Prostate gland (tissue), 2 donors: ENCODE results near the gene RFNG. TPM values are rescaled to one million over a fixed set of nuclear protein-coding genes. Genes with fewer than 3 reads are reported as not detected.

ENCODE experiments used
- DNase-seq: peaks from one replicate; pipeline ENCODE4 v3.0.0-alpha.2; 2019; ENCODE audit warnings: low spot score
- H3K27ac ChIP-seq, 2 donors: fragments of 200-600 bp; sonication (generic); 2 replicates each; pipeline ENCODE4 v1.5.1; 2017 to 2019
- H3K27me3 ChIP-seq: fragments of 200-600 bp; sonication (generic); replicated peaks from 2 replicates; pipeline ENCODE4 v1.5.1; 2019; ENCODE audit not compliant: insufficient read depth
- H3K36me3 ChIP-seq, 2 donors: fragments of 200-600 bp; sonication (generic); 1 replicate in 1 of 2; 2 replicates in 1 of 2; pipeline versions ENCODE4 v1.5.1 to v1.8.1; 2017 to 2019
- H3K4me1 ChIP-seq: fragments of 200-600 bp; sonication (generic); replicated peaks from 2 replicates; pipeline ENCODE4 v1.5.1; 2019
- H3K4me3 ChIP-seq, 2 donors: fragments of 200-600 bp; sonication (generic); 2 replicates each; pipeline ENCODE4 v1.5.1; 2017 to 2019
- H3K9me3 ChIP-seq: fragments of 200-600 bp; sonication (generic); 2 replicates; pipeline ENCODE4 v1.5.1; 2017
- CTCF ChIP-seq, 4 experiments: fragments of 200-600 bp in 2 of 4; fragments of 450-650 bp in 2 of 4; sonication (generic) in 2 of 4; IDR thresholded peaks; 1 replicate in 3 of 4; 2 replicates in 1 of 4; pipeline ENCODE4 v1.5.1; 2016 to 2019; ENCODE audit warnings: antibody characterized with exemption in 4 of 4, mild to moderate bottlenecking in 2 of 4, moderate library complexity in 2 of 4
- POLR2A ChIP-seq: fragments of 450-650 bp; IDR thresholded peaks from one replicate; pipeline ENCODE4 v1.6.1; 2016; ENCODE audit warnings: antibody characterized with exemption, mild to moderate bottlenecking
- POLR2AphosphoS5 ChIP-seq: sonication (generic); formaldehyde crosslinking; IDR thresholded peaks from one replicate; pipeline ENCODE4 v1.6.1; 2017; ENCODE audit warnings: antibody characterized with exemption
- WGBS: methylation state at CpG from one replicate; pipeline ENCODE4 v1.1.5; 2018; 5-methylcytosine and 5-hydroxymethylcytosine counted together
- intact Hi-C: fragments of 100-400 bp; cut with DNase I; formaldehyde crosslinking; loops from one replicate; pipeline ENCODE4 v1.14.2; 2022
- total RNA-seq, 2 donors: library from RNA; depleted of rRNA; stranded (reverse); fragments of >200 nt; gene quantifications; one replicate each; pipeline ENCODE4 v1.1.0, GENCODE V29; 2016

Gene RFNG
- total RNA-seq, 2 donors from 2014 or later: 48.8 to 92.7 TPM

GRCh38 chr17:82031885-82032627, 19.6 kb downstream of the RFNG start:
- Histone ChIP-seq H3K4me3 (peak overlapping the region; percentile 40 to 47), H3K27me3 (no peaks in the 10 kb centered on the region), H3K36me3 (no peaks in the 10 kb centered on the region), H3K9me3 (no peaks in the 10 kb centered on the region), H3K27ac (peak overlapping the region; percentile 67 to 87), H3K4me1 (peaks cover 23% of the 10 kb centered on the region)
- TF ChIP-seq POLR2AphosphoS5 (peak; percentile 12), POLR2A (no peak), CTCF (IDR thresholded peaks at IDR 0.05) (no peak)
- WGBS: 14% methylated on average over 25 of the region's 59 CpGs
- DNase-seq: peak; percentile 63
- intact Hi-C loops: loop anchor here (2.0 kb wide), 1 partner anchor 123 kb away; no protein-coding TSS in a partner anchor

GRCh38 chr17:82031303-82031884, 20.2 kb downstream of the RFNG start, which contains the start of gene RAC3:
Gene RAC3 (plus strand): TSS chr17:82031678. CDS start chr17:82031762, 84 bp downstream.
- intact Hi-C loops: loop anchor here (2.0 kb wide), 1 partner anchor 123 kb away; no protein-coding TSS in a partner anchor
- no peak for DNase-seq
- H3K27ac ChIP-seq: peak within 1 kb of the TSS; percentile 87 to 88

GRCh38 chr17:82030470-82031302, 20.9 kb downstream of the RFNG start:
- Histone ChIP-seq H3K27ac (peak overlapping the region; percentile 87 to 88), H3K27me3 (no peaks in the 10 kb centered on the region), H3K4me1 (peaks cover 15% of the 10 kb centered on the region), H3K4me3 (peak overlapping the region; percentile 40 to 47), H3K9me3 (no peaks in the 10 kb centered on the region), H3K36me3 (no peaks in the 10 kb centered on the region)
- TF ChIP-seq CTCF (IDR thresholded peaks at IDR 0.05) (peak; percentile 88 to 99 (median 95)), POLR2A (peak; percentile 11), POLR2AphosphoS5 (peak; percentile 77)
- intact Hi-C loops: loop anchor here (2.0 kb wide), 1 partner anchor 124 kb away; no protein-coding TSS in a partner anchor
- peak; percentile 83 for DNase-seq
- under 1% methylated on average over 35 of the region's 94 CpGs for WGBS

More at GRCh38 chr17:82031303-82031884, 20.2 kb downstream of the RFNG start, which contains the start of gene RAC3:
- no peaks in the 10 kb centered on the region for H3K36me3 ChIP-seq
- TF ChIP-seq POLR2AphosphoS5 (no peak), CTCF (IDR thresholded peaks at IDR 0.05) (no peak), POLR2A (no peak)
- no peaks in the 10 kb centered on the region for H3K27me3 ChIP-seq
- H3K4me1 ChIP-seq: peaks cover 22% of the 10 kb centered on the region
- WGBS: 1% methylated on average over 27 of the region's 96 CpGs
- peak within 1 kb of the TSS; percentile 40 to 47 for H3K4me3 ChIP-seq
- no peaks in the 10 kb centered on the region for H3K9me3 ChIP-seq

- Histone ChIP-seq H3K36me3 (no peaks in the 10 kb centered on the region), H3K4me1 (peaks cover 12% of the 10 kb centered on the region), H3K4me3 (peak overlapping the region in 1 of 2 donors; percentile 40), H3K27me3 (no peaks in the 10 kb centered on the region), H3K27ac (peak overlapping the region; percentile 87 to 88), H3K9me3 (no peaks in the 10 kb centered on the region)
- TF ChIP-seq POLR2AphosphoS5: no peak
- no peak for TF ChIP-seq CTCF (IDR thresholded peaks at IDR 0.05)
- TF ChIP-seq POLR2A: no peak
- no peak for DNase-seq
- intact Hi-C loops: loop anchor here (2.0 kb wide), 1 partner anchor 125 kb away; no protein-coding TSS in a partner anchor
- 61% methylated on average over 31 of the region's 31 CpGs for WGBS
Observed at GRCh38 chr17:82029990-82030469, 21.6 kb downstream of the RFNG start.
